ENCODE measurements around the gene TPGS2.
A peak's percentile ranks its signal among the peaks of the same experiment; 100 is the strongest.
"Not testable (repeated sequence)": the region's sequence is repeated elsewhere in the genome, so short reads cannot be mapped to it uniquely, and the experiment has no call there.

TPGS2 gene

DNA sequence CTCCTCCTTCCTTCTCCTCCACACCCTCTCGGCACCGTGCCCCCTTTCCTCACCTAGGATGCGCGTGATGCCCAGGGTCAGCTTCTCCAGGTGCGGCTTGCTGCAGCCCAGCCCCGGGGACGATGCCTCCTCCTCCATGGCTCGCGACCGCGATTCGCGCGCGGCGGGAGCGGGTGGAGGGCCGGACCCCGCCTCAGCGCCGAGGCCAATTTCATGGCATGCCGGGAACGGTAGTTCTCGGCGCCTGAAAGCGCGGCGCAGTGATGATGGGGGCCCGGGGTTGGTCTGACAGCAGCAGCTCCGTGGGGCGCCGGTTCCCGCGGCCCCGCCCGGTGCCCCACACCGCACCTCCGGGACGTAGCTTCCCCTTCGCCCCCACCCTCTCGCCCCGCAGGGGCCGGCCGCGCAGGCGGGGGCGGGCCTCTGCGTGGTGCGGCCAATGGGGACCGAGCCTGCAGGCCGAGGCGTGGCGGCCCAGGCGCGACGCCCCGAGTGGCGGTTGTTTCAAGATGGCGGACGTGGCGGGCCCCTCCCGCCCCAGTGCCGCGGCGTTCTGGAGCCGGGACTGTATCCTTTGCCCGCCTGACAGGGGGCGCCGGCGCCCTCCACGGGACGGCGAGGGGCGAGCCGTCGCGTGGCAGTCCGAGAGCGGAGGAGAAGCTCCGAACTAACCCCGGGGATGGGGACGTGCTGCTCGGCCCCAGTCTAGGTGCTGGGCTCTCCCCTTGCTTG lies at the start of gene TPGS2, which contains the start of gene KIAA1328:
TSS of gene TPGS2 (minus strand) at position 373 of the 732 bp plus-strand sequence. CDS start at position 138, 235 bp downstream.
TSS of gene KIAA1328 (plus strand) at position 498 of the 732 bp plus-strand sequence. CDS start at position 510, 12 bp downstream.
- DNase-seq (ENCODE audit: extremely low read depth in 1 of 2, low read depth in 1 of 2) = peak; percentile 78 to 79

- DNase-seq (ENCODE audit: extremely low read depth in 1 of 2, low read depth in 1 of 2) = not testable (repeated sequence)
Observed at GRCh38 chr18:36873826-36874225, 45.0 kb upstream of the TPGS2 start.

- DNase-seq (ENCODE audit: extremely low read depth in 1 of 2, low read depth in 1 of 2) = no peak
Observed at GRCh38 chr18:36872329-36872728, 43.5 kb upstream of the TPGS2 start.

- no peak for DNase-seq (ENCODE audit: extremely low read depth in 1 of 2, low read depth in 1 of 2)
Observed at GRCh38 chr18:36871801-36872200, 43.0 kb upstream of the TPGS2 start.

DNA sequence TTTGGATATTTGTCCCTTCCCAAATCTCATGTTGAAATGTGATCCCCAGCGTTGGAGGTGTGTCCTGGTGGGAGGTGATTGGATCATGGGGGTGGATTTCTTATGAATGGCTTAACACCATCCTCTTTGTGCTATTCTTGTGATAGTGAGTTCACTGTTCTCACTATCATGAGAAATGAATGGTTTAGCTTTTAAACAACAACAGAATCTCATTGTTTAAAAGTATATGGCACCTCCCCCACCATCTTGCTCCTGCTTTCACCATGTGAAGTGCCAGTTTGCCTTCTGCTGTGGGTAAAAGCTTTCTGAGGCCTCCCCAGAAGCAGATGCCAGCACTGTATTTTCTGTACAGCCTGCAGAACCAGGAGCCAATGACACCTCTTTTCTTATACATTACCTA lies 38.3 kb upstream of the TPGS2 start:
- no peak for DNase-seq (ENCODE audit: extremely low read depth in 1 of 2, low read depth in 1 of 2)

DNA sequence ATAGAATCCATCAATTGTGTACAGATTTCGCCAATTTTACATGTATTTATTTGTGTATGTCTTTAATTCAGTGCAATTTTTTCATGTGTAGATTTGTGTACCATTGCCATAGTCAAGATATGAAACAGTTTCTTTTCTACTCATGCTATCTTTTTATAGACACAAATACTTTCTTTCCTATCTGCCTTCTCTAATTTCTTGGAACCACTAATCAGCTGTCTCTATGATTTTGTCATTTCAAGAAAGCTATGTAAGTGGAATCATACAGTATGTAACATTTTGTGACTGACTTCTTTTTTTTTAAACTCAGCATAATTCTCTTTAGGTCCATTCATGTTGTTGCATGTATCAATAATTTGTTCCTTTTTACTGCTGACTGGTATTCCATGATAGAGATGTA lies 33.4 kb upstream of the TPGS2 start:
- DNase-seq (ENCODE audit: extremely low read depth in 1 of 2, low read depth in 1 of 2) = no peak

DNA sequence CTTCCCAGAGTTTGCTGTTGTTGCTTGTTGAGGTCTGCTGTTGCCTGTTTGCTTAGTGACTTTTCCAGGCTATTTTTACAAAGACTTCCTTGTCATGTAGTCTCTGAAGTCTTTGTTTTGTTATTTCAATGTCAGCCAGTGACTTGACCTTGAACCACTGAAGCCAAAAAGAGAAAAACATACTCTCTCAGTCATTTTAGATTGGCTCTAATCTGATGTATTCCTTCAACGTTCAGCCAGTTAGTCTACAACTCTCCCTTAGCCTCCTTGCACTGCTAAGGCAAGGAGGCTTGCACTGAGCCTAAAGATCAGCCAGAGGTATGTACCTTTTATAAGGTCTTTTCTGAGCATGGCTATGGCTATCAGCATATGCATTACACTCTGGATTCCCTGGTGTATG lies 28.0 kb upstream of the TPGS2 start:
- DNase-seq (ENCODE audit: extremely low read depth in 1 of 2, low read depth in 1 of 2) = no peak

- DNase-seq (ENCODE audit: extremely low read depth in 1 of 2, low read depth in 1 of 2) = no peak
Observed at GRCh38 chr18:36851202-36851590, 22.4 kb upstream of the TPGS2 start.

GRCh38 chr18:36850527-36851201 lies 21.9 kb upstream of the TPGS2 start:
- DNase-seq (ENCODE audit: extremely low read depth in 1 of 2, low read depth in 1 of 2) = no peak

DNA sequence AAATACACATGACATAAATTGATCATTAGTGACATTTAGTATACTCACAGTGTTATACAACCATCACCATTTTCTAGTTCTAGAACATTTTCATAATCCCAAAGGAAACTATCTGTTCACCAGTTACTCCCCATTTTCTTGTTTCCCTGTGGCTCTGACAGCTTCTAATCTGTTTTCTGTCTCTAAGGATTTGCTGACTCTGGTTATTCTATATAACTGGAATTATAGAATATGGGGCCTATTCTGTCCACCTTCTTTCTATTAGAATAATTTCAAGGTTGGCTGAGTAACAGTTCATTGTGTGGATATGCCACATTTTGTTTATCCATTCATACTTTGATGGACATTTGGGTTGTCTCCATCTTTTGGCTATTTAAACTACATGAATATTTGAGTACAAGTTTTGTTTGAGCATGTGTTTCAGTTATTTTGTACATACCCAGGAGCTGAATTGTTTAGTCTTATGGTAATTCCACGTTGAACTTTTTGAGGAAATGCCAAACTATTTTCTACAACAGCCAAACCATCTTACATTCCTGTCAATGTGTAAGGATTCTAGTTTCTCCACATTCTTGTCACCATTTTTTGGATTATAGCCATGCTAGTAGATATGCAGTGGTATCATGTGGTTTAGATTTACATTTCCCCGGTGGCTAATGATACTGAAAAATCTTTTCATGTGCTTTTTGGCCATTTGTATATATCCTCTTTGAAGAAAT lies 20.6 kb upstream of the TPGS2 start:
- no peak for DNase-seq (ENCODE audit: extremely low read depth in 1 of 2, low read depth in 1 of 2)

GRCh38 chr18:36848609-36849008 lies 19.8 kb upstream of the TPGS2 start:
- DNase-seq (ENCODE audit: extremely low read depth in 1 of 2, low read depth in 1 of 2) = no peak

GRCh38 chr18:36843784-36844183 lies 15.0 kb upstream of the TPGS2 start:
- DNase-seq (ENCODE audit: extremely low read depth in 1 of 2, low read depth in 1 of 2) = no peak

- no peak for DNase-seq (ENCODE audit: extremely low read depth in 1 of 2, low read depth in 1 of 2)
Observed at GRCh38 chr18:36843199-36843598, 14.4 kb upstream of the TPGS2 start.

DNA sequence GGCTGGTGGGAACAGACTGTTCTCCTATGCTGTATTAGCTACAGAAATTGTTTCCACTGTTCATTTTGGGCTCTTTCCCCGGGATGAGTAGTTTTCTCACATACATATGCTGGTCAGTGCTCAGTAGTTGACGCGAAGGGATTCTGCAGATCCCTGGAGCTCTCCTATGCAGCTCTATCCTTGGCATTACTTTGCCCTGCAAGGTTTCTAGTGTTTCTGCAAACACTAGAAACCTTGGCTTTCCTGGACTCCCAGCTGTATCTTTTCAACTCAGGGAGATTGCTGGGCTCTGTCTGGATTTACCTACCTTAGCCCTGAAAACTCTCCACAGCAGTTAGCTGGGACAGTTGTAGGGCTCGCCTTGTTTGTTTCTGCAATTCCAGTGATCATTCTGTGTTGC lies 11.0 kb upstream of the TPGS2 start:
- DNase-seq (ENCODE audit: extremely low read depth in 1 of 2, low read depth in 1 of 2) = no peak

GRCh38 chr18:36835927-36836326 lies 7.1 kb upstream of the TPGS2 start:
- no peak for DNase-seq (ENCODE audit: extremely low read depth in 1 of 2, low read depth in 1 of 2)

- no peak for DNase-seq (ENCODE audit: extremely low read depth in 1 of 2, low read depth in 1 of 2)
Observed at GRCh38 chr18:36833120-36833519, 4.3 kb upstream of the TPGS2 start.

GRCh38 chr18:36831139-36831538 lies 2.3 kb upstream of the TPGS2 start:
- DNase-seq (ENCODE audit: extremely low read depth in 1 of 2, low read depth in 1 of 2) = no peak

DNA sequence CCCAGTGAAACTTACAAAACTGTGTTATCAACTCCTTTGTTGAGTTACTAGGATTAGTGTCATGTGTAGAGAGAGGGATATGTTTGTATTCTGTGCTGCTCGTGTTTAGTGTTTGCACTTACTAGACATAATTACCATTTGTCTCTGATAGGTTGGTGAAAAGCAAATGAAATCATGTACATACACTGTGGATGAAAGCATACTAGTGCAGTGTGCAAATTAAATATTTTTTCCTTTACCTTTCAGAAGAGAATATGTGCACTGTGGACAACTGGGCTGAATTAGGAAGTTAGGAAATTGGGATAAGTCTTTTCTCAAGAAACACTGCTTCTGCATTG lies 1.3 kb upstream of the TPGS2 start:
- no peak for DNase-seq (ENCODE audit: extremely low read depth in 1 of 2, low read depth in 1 of 2)

DNA sequence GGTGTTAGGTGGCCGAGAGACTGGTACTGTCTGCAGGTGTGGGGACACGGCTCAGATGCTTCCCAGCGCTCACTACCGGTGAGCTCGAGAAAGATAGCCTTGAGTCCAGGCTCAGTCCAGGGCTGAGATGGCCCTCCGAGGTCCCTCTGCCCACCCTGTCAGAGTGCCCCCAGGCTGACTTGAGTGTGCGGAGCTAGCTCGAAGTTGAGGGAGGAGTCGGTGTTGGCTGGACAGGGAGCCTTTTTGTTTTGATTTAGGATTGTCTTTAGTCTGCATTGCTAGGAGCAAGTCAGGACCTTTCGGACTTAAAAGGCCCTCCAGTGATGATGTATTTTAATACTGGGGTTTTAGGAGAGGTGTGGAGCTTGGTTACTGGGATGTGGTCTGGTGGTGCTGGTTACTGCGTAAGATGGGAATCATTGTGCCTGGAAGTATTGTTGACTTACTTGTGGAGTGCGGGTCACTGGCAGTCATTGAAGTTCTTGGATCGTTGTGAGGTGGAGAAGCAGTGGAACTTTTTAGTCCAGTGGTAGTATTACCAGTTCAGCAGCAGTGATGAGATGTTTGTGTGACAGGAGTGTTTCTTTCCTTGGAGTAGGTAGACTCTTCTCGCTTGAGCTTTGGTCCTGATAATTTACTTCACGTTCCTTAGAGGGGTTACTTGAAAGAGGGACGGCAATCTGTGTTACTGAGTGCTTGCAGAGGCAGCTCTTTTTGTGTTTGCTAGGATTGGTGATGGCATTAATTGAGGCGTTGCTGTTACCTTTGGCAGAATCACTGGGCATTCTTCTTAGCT lies 758 bp upstream of the TPGS2 start:
- no peak for DNase-seq (ENCODE audit: extremely low read depth in 1 of 2, low read depth in 1 of 2)

DNA sequence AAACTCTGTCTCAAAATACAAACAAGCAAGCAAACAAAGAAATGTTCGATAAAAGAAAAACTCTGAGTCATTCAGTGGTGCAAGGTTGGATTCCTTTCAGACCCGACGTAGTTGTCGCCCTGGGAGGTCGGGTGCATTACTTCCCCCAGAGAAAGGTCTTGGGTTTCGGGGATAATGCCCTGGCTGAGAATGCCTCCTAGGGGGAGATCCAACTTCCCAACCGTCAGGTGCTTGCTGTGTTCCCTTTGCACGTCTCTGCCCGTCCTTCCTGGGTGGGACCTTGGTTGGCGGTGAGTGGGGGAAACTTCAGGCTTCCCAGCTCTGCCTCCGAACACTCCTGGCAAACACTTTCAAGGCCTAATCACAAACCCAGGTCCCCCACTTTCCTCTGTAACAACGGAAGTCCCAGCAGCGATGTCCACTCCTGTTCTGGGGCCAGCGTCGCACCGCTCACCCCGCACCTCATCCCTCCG lies 609 bp downstream of the TPGS2 start:
- no peak for DNase-seq (ENCODE audit: extremely low read depth in 1 of 2, low read depth in 1 of 2)

DNA sequence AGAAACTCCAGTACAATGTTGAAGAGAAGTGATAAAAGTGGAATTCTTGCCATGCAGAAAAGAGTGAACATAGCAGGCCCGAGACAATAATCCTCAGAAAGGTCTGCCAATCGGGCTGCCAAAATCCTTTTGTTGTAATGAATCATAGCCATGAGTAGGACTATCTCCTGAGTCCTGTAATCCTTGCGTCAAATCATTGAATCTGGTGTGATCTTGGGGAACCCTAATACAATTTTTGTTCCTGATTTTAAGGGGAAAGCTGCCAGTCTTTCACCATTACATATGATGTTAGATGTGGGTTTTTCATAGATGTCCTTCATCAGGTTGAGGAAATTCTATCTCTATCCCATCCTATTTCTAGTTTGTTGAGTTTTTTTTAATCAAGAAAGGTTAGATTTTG lies 2.2 kb downstream of the TPGS2 start:
- DNase-seq (ENCODE audit: extremely low read depth in 1 of 2, low read depth in 1 of 2) = no peak
